Endothelial cell of umbilical vein (primary cell): ENCODE measurements around the gene ZFAND6. TPM values are rescaled to one million over a fixed set of nuclear protein-coding genes. Genes with fewer than 3 reads are reported as not detected.
"Not testable (repeated sequence)": the region's sequence is repeated elsewhere in the genome, so short reads cannot be mapped to it uniquely, and the experiment has no call there.

Experiments
- BruUV-seq: library from RNA; stranded (reverse); fragments of 400-500 nt; replicated peaks from 2 replicates; lab custom pipeline; 2021; lab: Mats Ljungman, UMichigan
- CTCF ChIA-PET: fragments of 300-600, 350-600 bp; sonication (Branson Sonifier 250); formaldehyde crosslinking; loops from one replicate; lab custom pipeline; 2021; ENCODE audit warnings: antibody characterized with exemption, inconsistent platforms; lab: Charles Lee
- POLR2A ChIA-PET: fragments of 300-600, 350-600 bp; sonication (Branson Sonifier 250); formaldehyde crosslinking; loops from one replicate; lab custom pipeline; 2021; ENCODE audit warnings: antibody characterized with exemption, inconsistent platforms; lab: Charles Lee
- DNase-seq: peaks from one replicate; pipeline ENCODE4 v3.0.0-alpha.2; 2011; ENCODE audit warnings: low read depth, low spot score
- FAIRE-seq: peaks from 2 replicates; lab custom pipeline; 2011; peaks lifted over from hg19 to GRCh38; lab: Jason Lieb, UNC
- H2AFZ ChIP-seq: 2 replicates; pipeline ENCODE4 v1.6.0; 2012; ENCODE audit warnings: low read depth, low read length, control low read depth, inconsistent platforms
- H3K27ac ChIP-seq: 2 replicates; pipeline ENCODE4 v1.5.1; 2011; ENCODE audit warnings: low read depth, mild to moderate bottlenecking, control low read depth, low read length, moderate library complexity; ENCODE audit not compliant: insufficient read depth
- H3K27me3 ChIP-seq, 2 experiments: 2 replicates each; pipeline versions ENCODE4 v1.6.0 to v1.6.1; 2011; ENCODE audit warnings: low read length in 2 of 2, mixed read lengths in 1 of 2; ENCODE audit not compliant: control insufficient read depth in 2 of 2, insufficient read depth in 2 of 2
- H3K36me3 ChIP-seq, 2 experiments: 2 replicates in 1 of 2; 3 replicates in 1 of 2; pipeline ENCODE4 v1.5.1; 2011; ENCODE audit warnings: low read length in 2 of 2, mild to moderate bottlenecking in 1 of 2, moderate library complexity in 1 of 2; ENCODE audit not compliant: control insufficient read depth in 2 of 2, insufficient read depth in 2 of 2; ENCODE audit errors: extremely low read depth in 1 of 2
- H3K4me1 ChIP-seq: 3 replicates; pipeline ENCODE4 v1.5.1; 2011; ENCODE audit warnings: mild to moderate bottlenecking, low read length; ENCODE audit not compliant: control insufficient read depth, insufficient read depth; ENCODE audit errors: extremely low read depth
- H3K4me2 ChIP-seq: 2 replicates; pipeline ENCODE4 v1.6.1; 2011; ENCODE audit warnings: low read length, control low read depth, mixed read lengths; ENCODE audit not compliant: insufficient read depth
- H3K4me3 ChIP-seq, 3 experiments: fragments of 200-600 bp in 1 of 3; sonication (generic), shearing (Covaris generic) in 1 of 3; replicated peaks in 1 of 3; 2 replicates each; pipeline ENCODE4 v1.5.1; 2011 to 2016; ENCODE audit warnings: control low read depth in 3 of 3, low read length in 3 of 3, mild to moderate bottlenecking in 2 of 3, inconsistent platforms in 1 of 3, low read depth in 1 of 3, moderate library complexity in 1 of 3; ENCODE audit not compliant: insufficient read depth in 1 of 3
- H3K79me2 ChIP-seq: 2 replicates; pipeline ENCODE4 v1.6.0; 2012; ENCODE audit warnings: low read length, inconsistent platforms; ENCODE audit not compliant: control insufficient read depth, insufficient read depth
- H3K9ac ChIP-seq: replicated peaks from 2 replicates; pipeline ENCODE3; 2011; ENCODE audit warnings: low read length, control low read depth; ENCODE audit not compliant: insufficient read depth; ENCODE audit errors: extremely low read depth
- H3K9me1 ChIP-seq: replicated peaks from 3 replicates; pipeline ENCODE4 v1.6.0; 2011; ENCODE audit warnings: mild to moderate bottlenecking, low read length; ENCODE audit not compliant: control insufficient read depth, insufficient read depth; ENCODE audit errors: extremely low read depth
- H3K9me3 ChIP-seq: replicated peaks from 2 replicates; pipeline ENCODE4 v1.5.1; 2012; ENCODE audit warnings: low read length, inconsistent platforms; ENCODE audit not compliant: control insufficient read depth, insufficient read depth
- H4K20me1 ChIP-seq: replicated peaks from 2 replicates; pipeline ENCODE3; 2011; ENCODE audit warnings: mild to moderate bottlenecking, low read length; ENCODE audit not compliant: control insufficient read depth, insufficient read depth; ENCODE audit errors: extremely low read depth
- MYC ChIP-seq: IDR thresholded peaks from one replicate; pipeline ENCODE4 v1.6.1; 2011; ENCODE audit warnings: mild to moderate bottlenecking, low read depth, low read length
- dilution Hi-C: fragments of 300-500 bp; cut with MboI; formaldehyde crosslinking; loops from one replicate; pipeline ENCODE4 v1.15.0; 2019; ENCODE audit warnings: low sequenced_read_pairs; ENCODE audit not compliant: extremely low pct_ligation_motif_present
- intact Hi-C: fragments of 100-400 bp; cut with micrococcal nuclease; formaldehyde crosslinking; loops from one replicate; pipeline ENCODE4 v1.10.0; 2022
- polyA plus RNA-seq, 4 experiments: library from polyadenylated mRNA; depleted of rRNA in 3 of 4; stranded (reverse) in 3 of 4; unstranded in 1 of 4; fragments of >200 nt; gene quantifications; 2 replicates each; pipeline versions ENCODE4 v1.2.1 to v1.2.3, GENCODE V29; 2011 to 2012; ENCODE audit warnings: missing spikeins in 1 of 4
- total RNA-seq: library from RNA; stranded (reverse); gene quantifications from 2 replicates; pipeline ENCODE4 v1.2.3, GENCODE V29; 2021

ZFAND6 gene
- total and polyA plus RNA-seq, 2 donors (not counting 3 experiments of a cell fraction or from before 2014, with no cell fraction given) = 50.3 to 97.9 TPM

DNA sequence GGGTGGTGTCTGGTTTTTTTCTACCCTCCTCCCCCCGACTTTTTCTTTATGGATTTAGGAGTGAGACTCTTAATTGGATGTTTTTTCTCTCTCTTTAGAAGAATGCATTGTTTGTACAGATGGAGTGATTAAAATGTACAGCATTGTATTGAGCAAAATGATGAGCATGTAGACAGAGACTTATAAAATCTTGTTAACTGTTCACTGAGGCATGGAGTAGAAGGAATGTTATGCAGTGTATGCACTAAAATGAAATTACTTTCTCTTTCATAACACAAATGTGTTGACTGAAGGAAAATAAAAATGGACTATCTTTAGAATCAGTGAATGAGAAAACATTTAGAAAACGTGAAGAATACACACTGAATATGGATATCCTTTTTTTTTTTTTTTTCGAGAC is 39.8 kb downstream of the ZFAND6 start:
- H3K4me2 ChIP-seq = no peak overlapping the region

GRCh38 chr15:80099662-80100061 is 40.2 kb downstream of the ZFAND6 start:
- CTCF ChIA-PET = interaction anchor here (1.6 kb wide), 1 partner anchor 22 kb away, joined by 3 read pairs; no protein-coding TSS in a partner anchor
- POLR2A ChIA-PET, BruUV-seq: not testable (repeated sequence)

More for the DNA sequence above, 39.8 kb downstream of the ZFAND6 start:
- Histone ChIP-seq H3K9ac (no peak overlapping the region), H3K4me1 (no peaks in the 10 kb centered on the region), H2AFZ (no peak overlapping the region), H3K36me3 (no peaks in the 10 kb centered on the region), H3K4me3 (no peak overlapping the region), H3K9me1 (no peaks in the 10 kb centered on the region), H3K27ac (no peak overlapping the region), H3K79me2 (peaks cover 45% of the 10 kb centered on the region), H3K27me3 (no peaks in the 10 kb centered on the region), H4K20me1 (peaks cover 9% of the 10 kb centered on the region), H3K9me3 (no peaks in the 10 kb centered on the region)
- dilution Hi-C loops = no loop called here
- BruUV-seq = no TSS peak
- TF ChIP-seq MYC = no peak
- ChIA-PET CTCF (interaction anchor here (1.6 kb wide), 1 partner anchor 22 kb away, joined by 3 read pairs; no protein-coding TSS in a partner anchor), POLR2A (no interaction called here)
- DNase-seq = no peak
- intact Hi-C loops = no loop called here
- no peak for FAIRE-seq

More at GRCh38 chr15:80099662-80100061, 40.2 kb downstream of the ZFAND6 start:
- dilution Hi-C loops, DNase-seq, H3K9me1 ChIP-seq, H3K9ac ChIP-seq, H3K9me3 ChIP-seq, H3K27me3 ChIP-seq, FAIRE-seq, H3K4me2 ChIP-seq, H3K27ac ChIP-seq, H3K4me3 ChIP-seq, H3K4me1 ChIP-seq, H4K20me1 ChIP-seq, H3K36me3 ChIP-seq, H2AFZ ChIP-seq: not testable (repeated sequence)
- intact Hi-C loops = loop anchor here (2.0 kb wide), 1 partner anchor 15 kb away; no protein-coding TSS in a partner anchor
- peaks cover 43% of the 10 kb centered on the region for H3K79me2 ChIP-seq
